DLD1 (cell line): ENCODE measurements around the gene YPEL3.

ENCODE experiments used
- in situ Hi-C: cut with HindIII; loops from 2 replicates; pipeline ENCODE4 v1.10.0; 2017; ENCODE audit warnings: low sequenced_read_pairs

YPEL3 gene

GRCh38 chr16:30053376-30054015 lies 42.5 kb downstream of the YPEL3 start:
- in situ Hi-C loops = no loop called here

- in situ Hi-C loops = no loop called here
Measured at GRCh38 chr16:30052671-30053372, 43.2 kb downstream of the YPEL3 start.

- in situ Hi-C loops = no loop called here
Measured at GRCh38 chr16:30051518-30051917, 44.5 kb downstream of the YPEL3 start.

- in situ Hi-C loops = no loop called here
Measured at GRCh38 chr16:30049871-30050270, 46.1 kb downstream of the YPEL3 start.

GRCh38 chr16:30046588-30046987 lies 49.4 kb downstream of the YPEL3 start:
- in situ Hi-C loops = no loop called here

GRCh38 chr16:30046178-30046577 lies 49.8 kb downstream of the YPEL3 start:
- in situ Hi-C loops = no loop called here
